HPDE6-E6E7 (cell line): Measurements from ENCODE around the gene GRK3.

Experiments used
- DNase-seq: peaks from one replicate; pipeline ENCODE4 v3.0.0; 2011; ENCODE audit warnings: missing footprints; ENCODE audit errors: extremely low spot score

The GRK3 gene

DNA sequence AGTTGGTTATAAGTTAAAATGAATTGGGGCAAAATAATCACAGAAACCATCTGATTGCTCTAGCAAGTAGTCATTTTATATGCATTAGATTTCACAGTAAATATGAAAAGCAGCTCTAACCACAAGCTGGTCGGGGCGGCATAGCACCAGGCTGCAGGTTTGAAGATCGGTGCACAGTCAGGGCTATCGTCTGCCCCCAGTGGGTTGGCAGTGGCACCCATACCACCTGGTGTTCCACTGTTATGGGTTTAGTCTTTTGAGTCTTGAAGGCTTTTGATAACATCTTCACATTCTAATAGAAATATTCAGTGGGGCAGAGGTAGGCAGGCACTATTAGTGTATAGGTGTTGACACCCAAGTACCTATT is 62.1 kb downstream of the GRK3 start:
- no peak for DNase-seq

DNA sequence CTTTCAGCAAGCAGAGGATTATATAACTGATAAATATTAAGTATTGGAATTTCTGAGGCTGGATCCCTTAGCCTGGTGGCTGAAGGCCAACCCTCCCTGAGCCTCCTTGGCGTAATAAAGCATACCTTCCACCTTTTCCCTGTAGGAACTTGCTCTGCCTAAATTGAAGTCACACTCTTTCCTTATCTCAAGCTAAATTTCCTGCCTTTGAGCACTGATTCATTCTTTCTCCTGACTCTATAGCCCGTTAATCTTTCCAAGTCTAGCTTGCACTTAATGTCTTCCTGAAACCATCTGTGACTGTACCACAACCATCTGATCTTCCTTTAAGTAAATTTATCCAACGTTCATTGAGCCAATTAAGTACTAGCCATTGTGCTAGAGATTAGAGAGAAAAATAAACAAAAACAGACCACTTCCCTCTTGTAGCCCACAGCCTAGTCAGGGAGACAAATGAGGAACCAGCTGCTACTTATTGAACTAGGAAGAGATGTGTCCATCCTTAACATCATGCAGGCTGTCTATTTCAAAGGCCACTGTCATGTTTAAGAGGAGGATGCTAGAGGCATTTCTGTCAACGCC is 62.9 kb downstream of the GRK3 start:
- DNase-seq, result no peak

DNA sequence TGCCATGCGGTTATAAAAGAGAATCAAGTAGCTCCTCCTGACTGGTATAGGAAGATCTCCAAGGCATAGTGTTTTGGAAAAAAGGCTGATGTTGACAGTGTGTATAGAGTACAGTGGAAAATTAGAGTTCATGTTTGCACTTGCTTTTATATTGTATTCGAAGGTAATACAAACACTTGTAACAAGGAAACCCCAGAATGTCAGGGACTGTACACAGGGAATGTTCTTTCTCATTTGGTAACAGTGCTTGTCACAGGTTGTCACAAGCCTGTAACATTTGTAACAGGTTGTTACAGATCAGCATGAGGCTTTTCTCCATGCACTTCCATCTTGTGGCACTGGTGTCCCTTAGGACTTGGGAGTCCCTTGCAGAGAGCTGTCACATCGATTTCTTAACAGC is 64.0 kb downstream of the GRK3 start:
- no peak for DNase-seq

DNA sequence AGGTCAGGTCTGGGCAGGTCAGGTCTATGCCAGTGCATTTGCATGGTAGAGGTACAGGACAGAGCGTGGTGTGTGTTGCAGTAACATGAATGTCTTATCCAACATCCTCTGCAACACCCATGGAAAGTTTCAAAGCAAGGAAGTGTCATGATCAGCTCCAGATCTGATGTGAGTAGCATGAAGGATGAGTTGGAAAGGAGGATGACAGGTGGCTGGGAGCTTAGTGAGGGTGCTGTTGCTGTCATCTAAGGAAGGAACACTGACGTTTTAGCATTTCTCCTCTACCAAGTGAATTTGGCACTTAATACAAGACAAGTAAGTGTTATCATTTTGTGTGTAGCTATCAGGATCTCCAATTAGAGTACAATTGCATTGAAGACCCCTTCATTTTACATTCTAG is 65.1 kb downstream of the GRK3 start:
- DNase-seq, result no peak

DNA sequence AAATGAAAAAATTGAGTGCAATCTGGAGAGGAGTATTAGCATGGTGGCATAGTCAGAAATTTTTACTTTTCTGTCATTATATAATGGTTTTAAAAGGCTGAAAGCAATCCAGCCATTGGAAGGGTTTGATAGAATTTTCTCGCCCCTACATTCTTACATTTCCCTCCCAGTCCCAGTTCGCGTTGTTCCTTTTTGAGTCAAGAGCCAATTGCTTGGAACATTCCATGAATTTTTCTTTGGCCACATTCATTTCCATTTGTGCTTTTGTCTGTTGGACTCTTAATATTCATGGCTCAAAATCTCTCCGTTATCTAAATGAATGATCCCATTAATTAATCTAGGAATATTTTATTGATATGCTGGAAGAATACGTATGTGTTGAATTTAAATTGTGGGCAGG is 66.0 kb downstream of the GRK3 start:
- no peak for DNase-seq

DNA sequence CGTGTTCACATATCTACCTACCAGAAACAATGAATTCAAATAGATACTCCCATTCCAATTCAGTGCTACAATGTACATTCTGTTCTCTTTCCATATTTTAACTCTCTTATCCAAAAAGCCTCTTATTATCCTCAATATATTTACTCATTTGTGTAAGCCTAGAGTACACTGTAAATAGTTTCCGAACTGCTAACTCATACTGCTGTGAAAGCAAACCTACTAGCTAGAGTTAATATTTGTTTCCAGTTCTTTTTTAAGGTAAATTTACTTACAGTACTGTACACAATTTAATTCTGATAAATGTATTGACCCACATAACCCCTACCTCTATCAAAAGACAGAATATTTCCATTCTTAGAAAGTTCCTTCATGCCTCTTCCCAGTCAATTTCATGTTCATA is 71.8 kb downstream of the GRK3 start:
- DNase-seq, result no peak

DNA sequence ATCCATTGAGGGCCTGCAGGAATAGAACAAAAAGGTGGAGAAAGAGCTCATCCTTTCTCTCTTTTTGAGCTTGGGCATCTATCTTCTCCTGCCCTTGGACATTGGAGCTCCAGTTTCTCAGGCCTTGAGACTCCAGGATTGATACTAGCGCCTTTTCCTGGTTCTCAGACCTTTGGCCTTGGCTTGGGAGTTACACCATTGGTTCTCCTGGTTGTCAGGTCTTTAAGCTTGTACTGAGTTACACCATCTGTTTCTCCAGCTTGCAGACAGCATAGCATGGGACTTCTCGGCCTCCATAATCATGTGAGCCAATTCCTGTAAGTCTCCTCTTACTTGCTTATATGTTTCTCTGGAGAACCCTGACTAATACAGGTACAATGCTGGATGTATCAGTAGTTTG is 72.6 kb downstream of the GRK3 start:
- DNase-seq, result no peak

DNA sequence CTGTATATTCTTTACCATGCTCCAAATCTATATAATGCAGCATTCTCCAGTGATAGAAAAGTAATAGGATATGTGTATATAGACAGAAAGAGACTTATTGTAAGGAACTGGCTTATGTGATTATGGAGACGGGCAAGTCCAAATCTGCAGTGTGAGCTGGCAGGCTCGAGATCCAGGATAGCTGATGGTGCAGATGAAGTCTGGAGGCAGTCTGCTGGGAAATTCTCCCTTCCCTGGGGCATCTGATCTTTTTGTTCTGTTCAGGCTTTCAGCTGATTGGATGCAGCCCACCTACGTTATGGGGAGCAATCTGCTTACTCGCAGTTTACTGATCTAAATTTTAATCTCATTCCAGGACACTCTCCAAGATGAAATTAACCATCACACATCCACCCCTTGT is 73.2 kb downstream of the GRK3 start:
- no peak for DNase-seq

DNA sequence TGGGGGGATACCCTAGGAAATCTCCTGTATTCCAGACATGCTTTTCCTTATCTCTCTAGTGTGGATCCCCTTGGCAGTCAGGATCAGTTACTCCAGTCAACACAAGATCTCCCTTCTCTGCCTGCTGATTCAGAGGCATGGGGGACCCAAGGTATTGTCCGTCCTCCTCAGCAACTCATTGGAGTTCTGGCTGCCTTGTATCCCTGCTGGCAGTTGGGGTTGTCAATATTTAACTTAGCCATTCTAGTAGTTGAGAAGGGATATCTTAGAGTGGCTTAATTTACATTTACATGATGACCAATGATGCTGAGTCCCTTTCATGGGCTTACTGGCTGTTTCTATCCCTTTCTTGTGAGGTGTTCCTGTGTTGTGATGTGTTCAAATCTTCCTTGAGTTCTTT is 74.2 kb downstream of the GRK3 start:
- no peak for DNase-seq

DNA sequence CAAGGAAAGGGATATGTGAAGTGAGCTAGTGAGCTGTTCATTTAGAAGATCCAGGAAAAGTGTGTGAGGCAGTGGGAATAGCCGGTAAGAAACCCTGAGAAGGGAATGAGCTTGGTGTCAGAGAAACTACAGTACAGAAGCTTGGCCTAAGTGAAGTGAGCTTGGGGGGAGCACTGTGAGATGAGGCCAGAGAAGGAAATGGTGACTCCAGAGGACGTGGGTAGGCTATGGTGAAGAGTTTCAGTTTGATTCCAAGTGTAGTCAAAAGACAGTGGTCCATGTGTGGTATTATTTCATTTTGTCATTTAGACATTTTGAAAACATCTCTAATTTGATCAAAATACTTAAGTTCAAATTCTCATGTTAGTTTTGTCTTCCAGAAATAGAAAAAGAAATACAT is 77.2 kb downstream of the GRK3 start:
- DNase-seq, result no peak

DNA sequence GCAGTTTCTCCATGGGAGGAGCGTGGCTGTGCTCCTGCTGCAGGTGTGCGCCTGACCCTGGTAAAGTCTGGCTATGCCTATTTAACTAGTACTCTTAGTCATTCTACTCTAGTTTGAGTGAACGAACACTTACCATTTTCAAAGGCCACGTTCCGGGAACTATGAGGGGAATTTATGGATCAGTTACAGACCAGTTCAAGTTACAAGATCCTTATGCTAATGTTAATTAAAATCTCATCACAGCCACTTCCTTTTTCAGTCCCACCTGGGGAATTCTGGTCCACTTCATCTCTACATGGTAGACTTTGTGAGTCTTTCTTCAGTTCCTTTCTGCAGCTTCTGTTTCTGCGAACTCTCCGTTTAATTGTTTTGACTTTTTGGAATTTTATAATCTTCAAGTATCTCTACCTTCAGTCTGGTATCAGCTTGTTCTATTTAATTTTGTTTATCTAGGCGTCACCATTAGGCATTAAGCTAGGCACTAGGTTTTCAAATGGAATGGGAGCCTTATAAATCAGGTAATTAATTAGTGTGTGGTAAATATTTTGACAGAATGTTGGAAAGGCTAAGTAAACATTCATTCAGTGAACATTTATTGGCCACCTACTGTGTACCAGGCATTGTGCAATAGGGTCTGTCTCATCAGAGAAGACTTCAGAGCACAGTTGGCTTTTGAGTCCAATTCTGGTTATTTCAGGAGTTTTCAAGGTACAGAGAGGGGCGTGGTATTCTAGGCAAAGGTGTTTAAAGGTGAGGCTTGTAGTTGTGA is 78.9 kb downstream of the GRK3 start:
- DNase-seq, result no peak

DNA sequence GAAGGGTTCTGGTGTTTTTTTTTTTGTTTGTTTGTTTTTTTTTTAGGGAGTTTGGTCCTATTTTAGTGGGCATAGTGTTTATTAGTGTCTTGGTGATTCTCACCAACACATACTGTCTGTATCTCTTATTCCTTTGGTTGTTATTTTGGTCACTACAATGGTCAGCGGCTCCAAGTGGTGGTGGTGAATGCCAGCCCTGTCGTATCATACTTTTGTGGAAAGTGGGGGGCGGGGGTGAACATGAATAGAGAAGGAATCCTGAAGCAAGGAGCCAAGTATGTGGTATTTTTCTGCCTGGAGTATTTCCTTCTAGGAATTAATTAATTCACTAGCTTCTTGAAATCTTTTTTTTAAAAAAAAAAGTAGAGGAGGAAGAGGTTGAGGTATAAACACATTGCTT is 79.6 kb downstream of the GRK3 start:
- DNase-seq, result no peak

DNA sequence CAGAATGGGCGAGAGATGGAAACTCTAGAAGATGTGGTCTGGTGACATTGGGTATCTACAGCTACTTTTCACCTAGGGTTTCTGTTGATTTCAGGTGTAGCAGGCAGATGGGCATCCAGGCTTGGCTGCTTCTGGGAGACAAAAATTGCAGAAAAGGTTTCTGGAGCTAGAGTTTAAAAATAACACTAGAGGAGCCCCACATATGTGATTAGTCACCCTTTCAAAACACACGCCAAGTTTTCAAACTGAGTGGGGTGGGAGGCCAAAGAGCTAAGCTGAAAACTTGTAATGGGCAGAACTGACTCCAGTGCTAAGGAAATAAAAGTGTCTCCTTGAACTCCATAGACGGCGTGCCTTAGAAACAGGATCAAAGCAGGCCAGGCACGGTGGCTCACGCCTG is 80.8 kb downstream of the GRK3 start:
- no peak for DNase-seq

DNA sequence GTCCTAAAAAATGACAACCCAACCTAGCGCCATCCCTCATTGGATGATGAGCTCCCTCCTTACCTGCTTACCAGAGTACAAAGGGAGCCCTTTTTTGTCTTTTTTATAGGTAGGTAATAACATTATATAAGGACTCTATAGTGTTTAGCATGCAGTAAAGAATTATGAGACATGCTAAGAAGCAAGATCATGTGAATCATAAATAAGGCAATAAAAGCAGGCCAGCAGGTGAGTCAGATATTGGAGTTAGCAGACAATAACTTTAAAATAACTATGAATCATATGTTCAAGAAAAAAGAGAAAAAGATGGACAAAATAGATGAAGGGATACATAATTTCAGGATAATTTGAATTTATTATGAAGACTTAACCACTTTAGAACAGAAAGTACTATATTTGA is 81.5 kb downstream of the GRK3 start:
- DNase-seq, result no peak

DNA sequence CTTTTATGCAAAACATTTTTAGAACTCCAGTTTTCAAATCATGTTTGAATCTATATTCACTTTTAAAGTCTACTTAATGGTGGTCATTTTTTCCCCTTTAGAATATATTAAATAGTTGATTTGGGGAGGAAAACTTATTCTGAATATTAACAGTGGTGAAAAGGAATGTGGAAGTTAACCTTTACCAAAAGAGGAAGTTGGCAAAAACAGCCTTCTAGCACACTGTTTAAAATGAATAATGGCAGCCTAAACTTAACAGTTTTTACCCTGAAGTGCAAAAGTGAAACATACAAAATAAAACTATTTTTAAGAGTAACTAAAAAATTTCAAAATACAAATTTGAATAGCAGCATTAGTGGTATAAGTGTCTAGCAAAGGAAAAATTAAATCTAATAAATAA is 86.4 kb downstream of the GRK3 start:
- no peak for DNase-seq

DNA sequence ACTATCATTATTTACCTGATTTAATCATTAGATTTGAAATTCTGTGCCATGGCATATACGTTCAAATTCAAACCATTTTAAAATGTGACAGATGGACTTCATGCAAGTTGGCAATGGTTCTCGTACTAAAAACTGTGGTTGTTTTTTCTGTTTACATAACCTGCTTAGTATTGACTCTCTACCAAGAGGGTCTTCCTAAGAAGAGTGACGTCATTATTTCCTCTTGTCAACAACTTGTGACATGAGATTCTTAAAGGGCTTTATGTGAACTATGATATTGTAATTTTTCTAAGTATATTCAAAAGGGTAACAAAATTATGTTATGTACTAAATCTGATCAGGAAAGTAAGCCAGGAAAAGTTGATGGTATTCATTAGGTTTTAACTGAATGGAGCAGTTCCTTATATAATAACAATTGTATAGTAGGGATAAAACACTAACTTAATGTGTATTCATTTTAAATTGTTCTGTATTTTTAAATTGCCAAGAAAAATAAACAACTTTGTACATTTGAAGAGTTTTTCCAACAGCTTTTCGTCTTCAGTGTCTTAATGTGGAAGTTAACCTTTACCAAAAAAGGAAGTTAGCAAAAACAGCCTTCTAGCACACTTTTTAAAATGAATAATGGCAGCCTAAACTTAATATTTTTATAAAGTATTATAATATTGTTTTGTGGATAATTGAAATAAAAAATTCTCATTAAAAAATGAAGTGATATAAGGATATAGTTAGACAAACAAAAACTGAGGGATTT is 87.0 kb downstream of the GRK3 start:
- DNase-seq, result no peak

DNA sequence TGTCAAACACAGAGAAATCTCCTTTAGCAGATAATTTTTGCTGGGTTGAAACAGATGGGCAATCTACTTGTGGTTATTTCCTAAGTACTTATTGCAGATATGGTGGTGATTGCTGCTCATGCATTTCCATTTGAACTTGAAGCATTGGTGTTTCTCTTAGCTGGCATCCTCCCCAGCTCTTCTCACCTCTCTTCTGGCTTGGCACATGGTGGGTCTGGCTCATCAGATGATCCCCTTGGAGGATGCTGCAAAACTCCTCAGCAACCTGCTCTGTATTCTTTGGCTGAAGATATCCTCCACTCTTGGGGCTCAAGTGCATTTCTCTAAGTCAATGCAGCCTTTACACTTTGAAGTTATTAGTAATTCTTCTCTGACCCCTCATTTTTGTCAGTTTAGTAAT is 90.2 kb downstream of the GRK3 start:
- no peak for DNase-seq

DNA sequence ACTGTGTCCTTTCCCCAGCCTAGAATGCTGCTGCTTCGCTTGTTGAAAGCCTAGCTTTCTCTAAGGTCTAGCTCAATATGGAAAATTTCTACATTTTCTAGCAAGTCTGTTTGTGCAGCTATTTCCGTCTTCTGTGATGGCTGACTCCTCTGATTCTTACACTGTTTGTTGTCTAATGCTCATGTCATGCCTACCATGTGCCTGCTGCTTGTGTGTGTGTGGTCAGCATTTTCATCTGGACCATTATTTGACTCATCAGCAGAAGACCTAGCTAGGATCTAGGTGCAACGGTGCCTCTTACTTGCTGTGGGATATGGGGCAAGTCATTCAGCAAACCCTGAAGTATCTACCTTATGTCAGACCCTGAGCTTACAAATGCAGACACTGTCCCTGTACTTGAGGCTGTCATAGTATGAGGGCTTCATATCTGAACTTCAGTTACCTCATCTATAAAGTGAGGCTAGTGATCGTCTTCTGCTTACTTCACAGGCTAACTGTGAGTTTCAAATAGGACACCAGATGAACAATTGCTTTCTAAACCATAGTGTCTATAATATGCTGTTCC is 91.0 kb downstream of the GRK3 start:
- no peak for DNase-seq

DNA sequence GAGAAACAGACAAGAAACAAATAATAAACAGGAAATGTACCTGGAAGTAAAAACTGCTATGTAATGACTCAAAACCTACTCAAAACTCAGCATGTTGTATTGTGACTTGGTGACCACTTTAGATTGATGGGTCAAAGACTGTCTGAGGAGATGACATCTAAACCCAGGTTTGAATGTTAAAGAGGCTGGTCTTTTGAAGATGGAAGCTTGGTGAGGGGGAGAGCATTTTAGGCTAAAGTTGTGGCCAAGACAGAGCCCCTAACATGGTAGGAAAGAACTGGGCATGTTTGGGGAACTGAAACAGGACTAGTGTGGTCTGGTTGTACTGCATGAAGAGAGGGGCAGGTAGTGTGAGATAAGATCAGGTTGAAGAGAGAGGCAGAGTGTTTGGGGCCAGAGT is 92.2 kb downstream of the GRK3 start:
- DNase-seq, result no peak

DNA sequence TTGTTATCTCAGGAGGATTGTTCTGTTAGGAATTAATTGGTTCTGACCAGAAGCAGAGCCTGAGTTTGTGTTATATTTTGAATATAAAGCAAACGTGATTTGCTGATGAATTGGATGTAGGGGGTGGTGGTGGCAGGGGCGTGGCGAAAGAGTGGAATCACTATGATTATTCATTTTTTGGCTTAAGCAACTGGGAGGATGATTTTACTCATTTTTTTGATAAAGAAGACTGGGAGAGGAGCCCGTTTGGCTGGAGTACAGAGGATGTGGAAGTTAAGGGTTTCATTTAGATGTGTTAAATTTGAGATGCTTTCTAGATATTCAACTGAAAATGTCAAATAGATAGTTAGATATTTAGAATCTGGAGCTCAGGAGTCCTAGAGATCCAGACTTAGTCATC is 94.2 kb downstream of the GRK3 start:
- no peak for DNase-seq

DNA sequence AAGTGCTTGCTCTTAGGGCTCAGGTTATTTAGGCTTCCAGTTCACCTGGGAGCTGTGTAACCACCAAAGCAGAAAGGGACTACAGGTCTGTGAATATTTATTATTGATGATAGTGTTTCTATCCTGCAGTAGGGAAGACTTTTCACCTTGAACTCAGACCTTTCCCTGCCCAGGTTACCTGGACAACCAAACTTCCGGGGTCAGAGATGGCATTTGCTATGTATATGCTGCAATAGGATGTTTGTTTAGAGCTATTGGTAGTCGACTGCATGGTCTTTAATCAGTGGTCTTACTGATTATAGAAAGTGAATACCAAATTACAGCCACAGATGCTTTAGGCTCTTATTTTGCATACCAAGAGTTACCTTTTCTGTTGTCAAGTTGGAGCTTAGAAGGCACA is 94.9 kb downstream of the GRK3 start:
- DNase-seq, result no peak

DNA sequence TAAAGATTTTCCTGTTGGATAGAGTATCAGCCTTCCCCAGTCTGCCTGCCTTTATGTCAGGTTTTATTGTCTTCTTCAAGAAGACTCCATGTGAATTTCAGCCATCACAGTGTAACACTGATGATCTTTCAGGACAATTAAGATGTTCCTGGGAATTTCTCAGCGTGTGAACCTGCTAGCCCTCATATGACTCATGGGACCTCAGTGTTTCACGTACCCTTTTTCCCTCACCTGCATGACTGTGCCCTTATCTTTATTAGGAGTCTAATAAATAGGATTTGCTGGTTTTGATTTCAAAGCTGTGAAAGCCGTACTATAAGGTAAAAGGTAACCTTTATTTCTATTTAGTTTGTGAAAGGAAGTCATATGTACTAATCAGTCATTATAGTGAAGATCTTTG is 95.9 kb downstream of the GRK3 start:
- DNase-seq, result no peak

DNA sequence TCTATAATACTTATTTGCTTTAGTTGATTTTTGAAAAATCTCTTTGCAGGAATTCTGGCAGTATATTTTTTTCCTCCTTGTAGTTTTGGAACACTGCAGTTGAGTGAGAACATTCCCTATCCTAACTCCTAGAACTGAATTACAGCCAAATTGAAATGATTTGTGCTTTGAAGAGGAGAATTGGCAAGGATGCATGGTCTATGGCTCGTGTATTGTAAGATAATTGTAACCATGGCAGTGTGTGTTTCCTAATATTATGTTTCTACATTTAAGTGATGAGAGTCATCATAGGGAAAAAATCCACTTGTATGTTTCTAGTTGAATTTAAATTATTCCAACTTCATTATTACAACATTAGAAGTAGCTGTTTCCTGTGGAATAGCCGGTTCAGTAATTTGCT is 96.6 kb downstream of the GRK3 start:
- DNase-seq, result no peak
